Heart left ventricle (tissue), 16 donors: ENCODE results near the gene POLD2. TPM values are rescaled to one million over a fixed set of nuclear protein-coding genes. Genes with fewer than 3 reads are reported as not detected.

Experiments used
- ATAC-seq, 4 donors: fragments of 200-7000 bp; cut with Tn5 transposase; one replicate each; pipeline ENCODE4 v1.9.1; 2020 to 2022; ENCODE audit warnings: moderate library complexity in 4 of 4, mild to moderate bottlenecking in 3 of 4, moderate number of reproducible peaks in 1 of 4
- DNase-seq, 5 donors: peaks; one replicate each; pipeline ENCODE4 v3.0.0-alpha.2; 2020
- H3K27ac ChIP-seq, 12 donors: fragments of 200-600 bp; sonication (generic) in 4 of 12; one replicate each; pipeline versions ENCODE4 v1.5.0 to v1.8.0; 2016 to 2022; ENCODE audit warnings: mild to moderate bottlenecking in 2 of 12
- H3K27me3 ChIP-seq, 9 donors: fragments of 200-600 bp; sonication (generic) in 2 of 9; one replicate each; pipeline versions ENCODE4 v1.5.1 to v1.8.0; 2016 to 2022; ENCODE audit warnings: mild to moderate bottlenecking in 3 of 9
- H3K36me3 ChIP-seq, 9 donors: fragments of 200-600 bp; sonication (generic) in 2 of 9; one replicate each; pipeline versions ENCODE4 v1.5.0 to v1.8.0; 2018 to 2022; ENCODE audit warnings: mild to moderate bottlenecking in 2 of 9
- H3K4me1 ChIP-seq, 12 donors: fragments of 200-600 bp; sonication (generic) in 4 of 12; one replicate each; pipeline versions ENCODE4 v1.5.0 to v1.8.0; 2016 to 2022; ENCODE audit warnings: mild to moderate bottlenecking in 3 of 12
- H3K4me3 ChIP-seq, 12 donors: fragments of 200-600 bp; sonication (generic) in 4 of 12; one replicate each; pipeline versions ENCODE4 v1.5.0 to v1.8.0; 2017 to 2022; ENCODE audit warnings: mild to moderate bottlenecking in 9 of 12, moderate library complexity in 4 of 12
- H3K9me3 ChIP-seq, 12 donors: fragments of 200-600 bp; sonication (generic) in 4 of 12; one replicate each; pipeline versions ENCODE4 v1.5.0 to v1.8.0; 2016 to 2022; ENCODE audit warnings: mild to moderate bottlenecking in 1 of 12
- CTCF ChIP-seq, 12 donors: fragments of 200-600 bp; sonication (generic) in 4 of 12; IDR thresholded peaks; one replicate each; pipeline versions ENCODE4 v1.5.0 to v1.8.0; 2018 to 2022; ENCODE audit warnings: antibody characterized with exemption in 12 of 12, mild to moderate bottlenecking in 5 of 12
- POLR2A ChIP-seq, 2 donors: fragments of 450-650 bp; IDR thresholded peaks; one replicate each; pipeline ENCODE4 v1.6.1; 2017; ENCODE audit warnings: antibody characterized with exemption in 2 of 2, mild to moderate bottlenecking in 2 of 2, moderate library complexity in 2 of 2
- WGBS, 4 donors: extraction: QIAGEN DNeasy Blood & Tissue Kit in 2 of 4; methylation state at CpG; one replicate each; pipeline versions ENCODE4 v1.1.5 to v1.1.7; 2013 to 2018; 5-methylcytosine and 5-hydroxymethylcytosine counted together
- intact Hi-C, 10 donors: fragments of 100-400 bp; cut with DNase I; formaldehyde crosslinking; loops; one replicate each; pipeline versions ENCODE4 v1.11.1 to v1.14.2; 2022
- polyA plus RNA-seq, 2 donors: library from polyadenylated mRNA; stranded (reverse); fragments of 200-250 nt; gene quantifications; one replicate each; pipeline ENCODE4 v1.2.3, GENCODE V29; 2013
- total RNA-seq, 9 donors: library from RNA; depleted of rRNA in 2 of 9; stranded (reverse); fragments of >200 nt in 2 of 9; fragmentation: NEBNext Ultra II Directional in 3 of 9; extraction: Animal tissue kit (Norgen Biotek cat#: 25700) in 3 of 9; gene quantifications; one replicate each; pipeline versions ENCODE4 v1.1.0 to v1.2.4, GENCODE V29; 2016 to 2023
- donor health status: ischemic (EF 13 %, LVEDD 7.1; RV severe dilation, severe dysfunction).
- donor health status: healthy with polysubstance abuse.
- donor health status: DM: no; HTN: yes; CAD: no.
- donor health status: DM: no; HTN: no; CAD: no.
- donor health status: ischemic (EF 25% LVEDD 6.9; RV normal size, moderate dysfunction).
- donor health status: ischemic (EF 25% LVEDD 5.7; RV mildly dilated, moderate dysfunction).
- donor health status: healthy.
- donor health status: DM: yes; HTN: yes; CAD: no.
- donor health status: ischemic (EF 35%, LVEDD 5.7; RV mildly dilated, moderate dysfunction).
- donor health status: nonischemic (EF 11% LVEDD 7.7; RV severe dilation, severe dysfunction).
- donor health status: DM: yes; HTN: yes; CAD: no.
- donor health status: PGD.
- donor health status: ischemic (EF 29% LVEDD 5.4; RV normal size, mild dysfunction).
- donor health status: nonischemic (EF 23%, LVEDD 6.1; RV moderate dilation, normal function).

Gene POLD2
- total and polyA plus RNA-seq, 11 donors: 67.0 to 176 (median 89.2) TPM

- intact Hi-C loops: no loop called here
- ATAC-seq: no peak
- H3K36me3 ChIP-seq: peaks cover 0 to 60% (median 6%) of the 10 kb centered on the region in 9 donors
- H3K27me3 ChIP-seq: peaks cover 0 to 16% (median 0%) of the 10 kb centered on the region in 9 donors
- WGBS, 4 donors: 88 to 91% (median 89%) methylated on average over 20 to 21 of the region's 21 CpGs
- H3K27ac ChIP-seq: peak overlapping the region in 1 of 12 donors; percentile 17
- H3K4me1 ChIP-seq: peaks cover 0 to 35% (median 5%) of the 10 kb centered on the region in 12 donors
- no peaks in the 10 kb centered on the region for H3K9me3 ChIP-seq
- peak overlapping the region in 3 of 12 donors; percentile 67 to 76 (median 75) for H3K4me3 ChIP-seq
- TF ChIP-seq POLR2A (IDR thresholded peaks at IDR 0.05) (no peak), CTCF (IDR thresholded peaks at IDR 0.05) (no peak)
- peak in 1 of 5 donors; percentile 26 for DNase-seq
Observed at GRCh38 chr7:44107961-44108767, 15.2 kb downstream of the POLD2 start.

- DNase-seq (peak in 1 of 5 donors; percentile 13), ATAC-seq (no peak)
- H3K36me3 ChIP-seq: peaks cover 0 to 53% (median 4%) of the 10 kb centered on the region in 9 donors
- intact Hi-C loops: no loop called here
- TF ChIP-seq CTCF (IDR thresholded peaks at IDR 0.05): no peak
- TF ChIP-seq POLR2A (IDR thresholded peaks at IDR 0.05): no peak
- H3K4me1 ChIP-seq: peaks cover 0 to 43% (median 9%) of the 10 kb centered on the region in 12 donors
- peak overlapping the region in 5 of 12 donors; percentile 3 to 76 (median 67) for H3K4me3 ChIP-seq
- H3K27ac ChIP-seq: peak overlapping the region in 4 of 12 donors; percentile 17 to 88 (median 36)
- H3K9me3 ChIP-seq: no peaks in the 10 kb centered on the region
- WGBS, 4 donors: 82 to 94% (median 88%) methylated on average over 12 to 18 of the region's 18 CpGs
- H3K27me3 ChIP-seq: peaks cover 0 to 18% (median 0%) of the 10 kb centered on the region in 9 donors
Observed at GRCh38 chr7:44107116-44107960, 16.0 kb downstream of the POLD2 start.

- H3K27ac ChIP-seq: peak overlapping the region in 4 of 12 donors; percentile 80 to 90 (median 87)
- peaks cover 0 to 46% (median 4%) of the 10 kb centered on the region in 9 donors for H3K36me3 ChIP-seq
- peak in 1 of 5 donors; percentile 17 for DNase-seq
- TF ChIP-seq POLR2A (IDR thresholded peaks at IDR 0.05): no peak
- TF ChIP-seq CTCF (IDR thresholded peaks at IDR 0.05): no peak
- peaks cover 0 to 18% (median 0%) of the 10 kb centered on the region in 9 donors for H3K27me3 ChIP-seq
- intact Hi-C loops: no loop called here
- H3K9me3 ChIP-seq: no peaks in the 10 kb centered on the region
- peaks cover 0 to 49% (median 13%) of the 10 kb centered on the region in 12 donors for H3K4me1 ChIP-seq
- H3K4me3 ChIP-seq: peak overlapping the region in 5 of 12 donors; percentile 57 to 76 (median 67)
- 85 to 94% (median 87%) methylated on average over 8 to 10 of the region's 10 CpGs for WGBS, 4 donors
- no peak for ATAC-seq
Observed at GRCh38 chr7:44106311-44107065, 16.9 kb downstream of the POLD2 start.
